Measurements from ENCODE around the gene ZNF778. TPM values are rescaled to one million over a fixed set of nuclear protein-coding genes. Genes with fewer than 3 reads are reported as not detected.
"Not testable (repeated sequence)": the region's sequence is repeated elsewhere in the genome, so short reads cannot be mapped to it uniquely, and the experiment has no call there.

ZNF778 gene
- total RNA-seq, 4 donors from 2014 or later: 11.2 to 17.2 (median 13.9) TPM

- Histone ChIP-seq H3K9me3 (no peaks in the 10 kb centered on the region), H3K4me1 (peaks cover 9 to 16% (median 15%) of the 10 kb centered on the region in 4 donors), H3K27me3 (peaks cover 0 to 26% (median 12%) of the 10 kb centered on the region in 4 donors), H3K36me3 (no peaks in the 10 kb centered on the region), H3K4me3 (no peak overlapping the region), H3K27ac (replicated peaks in 1 of 4) (no peak overlapping the region)
- WGBS: 96% methylated on average over 10 of the region's 10 CpGs
- DNase-seq (ENCODE audit: extremely low spot score): no peak
- intact Hi-C loops (cut with DNase I): no loop called here
- no peak for TF ChIP-seq CTCF (IDR thresholded peaks at IDR 0.05)
- TF ChIP-seq POLR2AphosphoS5 (IDR thresholded peaks at IDR 0.05): no peak
These were observed 36.2 kb downstream of the ZNF778 start for GRCh38 chr16:89253548-89254287.

- Histone ChIP-seq H3K4me3 (peak overlapping the region; percentile 39 to 61 (median 48)), H3K36me3 (no peaks in the 10 kb centered on the region), H3K27me3 (peaks cover 0 to 37% (median 12%) of the 10 kb centered on the region in 4 donors), H3K27ac (replicated peaks in 1 of 4) (no peak overlapping the region), H3K4me1 (peaks cover 9 to 16% (median 15%) of the 10 kb centered on the region in 4 donors), H3K9me3 (no peaks in the 10 kb centered on the region)
- WGBS: 36% methylated on average over 7 of the region's 57 CpGs
- TF ChIP-seq POLR2A (IDR thresholded peaks at IDR 0.05; ENCODE audit: low read depth) (no peak), POLR2AphosphoS5 (IDR thresholded peaks at IDR 0.05) (peak; percentile 13 to 58), CTCF (IDR thresholded peaks at IDR 0.05) (no peak)
- intact Hi-C loops (cut with DNase I): no loop called here
- DNase-seq (ENCODE audit: extremely low spot score): no peak
These were observed 39.2 kb downstream of the ZNF778 start for GRCh38 chr16:89256651-89257254.

GRCh38 chr16:89257281-89257731, 39.8 kb downstream of the ZNF778 start:
- no peak for TF ChIP-seq POLR2A (IDR thresholded peaks at IDR 0.05; ENCODE audit: low read depth)
- no peak for TF ChIP-seq EP300 (IDR thresholded peaks at IDR 0.05)
- TF ChIP-seq POLR2AphosphoS5 (IDR thresholded peaks at IDR 0.05): no peak
- TF ChIP-seq CTCF (IDR thresholded peaks at IDR 0.05): no peak
- no peaks in the 10 kb centered on the region for H3K36me3 ChIP-seq
- 5% methylated on average over 14 of the region's 44 CpGs for WGBS
- no peak overlapping the region for H3K27ac ChIP-seq (replicated peaks in 1 of 4)
- H3K9me3 ChIP-seq: no peaks in the 10 kb centered on the region
- intact Hi-C loops (cut with DNase I): no loop called here
- DNase-seq (ENCODE audit: extremely low spot score): no peak
- peak overlapping the region; percentile 39 to 61 (median 48) for H3K4me3 ChIP-seq
- H3K27me3 ChIP-seq: peaks cover 0 to 37% (median 12%) of the 10 kb centered on the region in 4 donors
- H3K4me1 ChIP-seq: peaks cover 9 to 16% (median 15%) of the 10 kb centered on the region in 4 donors

GRCh38 chr16:89257757-89258465, 40.4 kb downstream of the ZNF778 start:
- Histone ChIP-seq H3K27me3 (peaks cover 0 to 37% (median 12%) of the 10 kb centered on the region in 4 donors), H3K36me3 (no peaks in the 10 kb centered on the region), H3K27ac (replicated peaks in 1 of 4) (no peak overlapping the region), H3K4me3 (peak overlapping the region; percentile 39 to 61 (median 48)), H3K4me1 (peaks cover 9 to 16% (median 15%) of the 10 kb centered on the region in 4 donors), H3K9me3 (no peaks in the 10 kb centered on the region)
- TF ChIP-seq POLR2AphosphoS5 (IDR thresholded peaks at IDR 0.05) (no peak), EP300 (IDR thresholded peaks at IDR 0.05) (no peak), CTCF (IDR thresholded peaks at IDR 0.05) (no peak), POLR2A (IDR thresholded peaks at IDR 0.05; ENCODE audit: low read depth) (no peak)
- 72% methylated on average over 18 of the region's 18 CpGs for WGBS
- intact Hi-C loops (cut with DNase I): no loop called here
- no peak for DNase-seq (ENCODE audit: extremely low spot score)

GRCh38 chr16:89259901-89260300, 42.4 kb downstream of the ZNF778 start:
- intact Hi-C loops (cut with DNase I); DNase-seq (ENCODE audit: extremely low spot score): not testable (repeated sequence)

More at GRCh38 chr16:89259901-89260300, 42.4 kb downstream of the ZNF778 start:
- not testable (repeated sequence) for H3K36me3 ChIP-seq; H3K27ac ChIP-seq (replicated peaks in 1 of 4); H3K9me3 ChIP-seq; H3K4me3 ChIP-seq
- 94% methylated on average over 13 of the region's 13 CpGs for WGBS
- Histone ChIP-seq H3K27me3 (peaks cover 0 to 37% (median 12%) of the 10 kb centered on the region in 4 donors), H3K4me1 (peaks cover 9 to 16% (median 15%) of the 10 kb centered on the region in 4 donors)

Measured in esophagus muscularis mucosa (tissue), 4 donors.